NT2/D1 (cell line): Measurements from ENCODE around the gene RPP14.

Source experiments
- YY1 ChIP-seq: IDR thresholded peaks from 2 replicates; pipeline ENCODE4 v1.6.1; 2011; ENCODE audit not compliant: insufficient read length, insufficient read depth
- ZNF274 ChIP-seq: IDR thresholded peaks from 2 replicates; pipeline ENCODE4 v1.6.1; 2011; ENCODE audit warnings: mild to moderate bottlenecking, low read depth, low read length

GRCh38 chr3:58261954-58262666 is 43.9 kb upstream of the RPP14 start:
- TF ChIP-seq YY1 (no peak), ZNF274 (no peak)
